HCT116 (cell line): ENCODE measurements around the gene PSMD3. TPM values are rescaled to one million over a fixed set of nuclear protein-coding genes. Genes with fewer than 3 reads are reported as not detected.

Experiments used
- ATAC-seq: fragments of 200-7000 bp; cut with Tn5 transposase; 2 replicates; pipeline ENCODE4 v1.9.1; 2020; ENCODE audit warnings: mild to moderate bottlenecking, moderate library complexity
- BruUV-seq: library from RNA; stranded (reverse); fragments of 400-500 nt; replicated peaks from 2 replicates; lab custom pipeline; 2021; lab: Mats Ljungman, UMichigan
- CTCF ChIA-PET: fragments of 300-600 bp; sonication (Branson Sonifier 250); formaldehyde crosslinking; loops from one replicate; lab custom pipeline; 2021; ENCODE audit warnings: antibody characterized with exemption; lab: Charles Lee
- POLR2A ChIA-PET: fragments of 300-600, 350-600 bp; sonication (Branson Sonifier 250); formaldehyde crosslinking; loops from one replicate; lab custom pipeline; 2021; ENCODE audit warnings: antibody characterized with exemption; lab: Charles Lee
- RAD21 ChIA-PET, 2 experiments: fragments of 300-600 bp; sonication (Branson Sonifier 250); formaldehyde crosslinking; loops; one replicate each; lab custom pipeline; 2023; ENCODE audit warnings: low total read pairs in 2 of 2; ENCODE audit not compliant: uncharacterized antibody in 2 of 2, unreplicated experiment in 2 of 2, low non-redundant PET in 1 of 2; lab: Charles Lee
- DNase-seq: peaks from one replicate; pipeline ENCODE4 v3.0.0-alpha.2; 2010; ENCODE audit warnings: low read depth, low spot score
- H2AFZ ChIP-seq: fragments of 200-600 bp; shearing (Covaris generic), sonication (generic); 2 replicates; pipeline ENCODE4 v1.6.1; 2017; ENCODE audit warnings: low read depth, mixed run types, mixed read lengths, antibody characterized with exemption, low read length; ENCODE audit not compliant: poor library complexity, severe bottlenecking
- H3K27ac ChIP-seq: 2 replicates; pipeline ENCODE4 v1.5.1; 2012; ENCODE audit warnings: low read depth, low read length
- H3K27me3 ChIP-seq: fragments of 200-600 bp; sonication (generic); 2 replicates; pipeline ENCODE4 v1.6.1; 2016; ENCODE audit warnings: mixed run types, low read length, mixed read lengths; ENCODE audit not compliant: insufficient read depth
- H3K36me3 ChIP-seq, 2 experiments: fragments of 200-500 bp in 1 of 2; fragments of 200-600 bp in 1 of 2; sonication (Bioruptor generic) in 1 of 2; sonication (generic) in 1 of 2; 2 replicates each; pipeline versions ENCODE4 v1.5.1 to v1.6.1; 2014 to 2016; ENCODE audit warnings: low read length in 2 of 2, inconsistent platforms in 1 of 2, mixed read lengths in 1 of 2, mixed run types in 1 of 2; ENCODE audit not compliant: insufficient read depth in 2 of 2, control insufficient read depth in 1 of 2
- H3K4me1 ChIP-seq, 2 experiments: fragments of 200-600 bp in 1 of 2; sonication (generic) in 1 of 2; 2 replicates each; pipeline versions ENCODE4 v1.5.1 to v1.6.1; 2012 to 2017; ENCODE audit warnings: low read length in 2 of 2, inconsistent platforms in 1 of 2, mild to moderate bottlenecking in 1 of 2, mixed read lengths in 1 of 2, mixed run types in 1 of 2, moderate library complexity in 1 of 2; ENCODE audit not compliant: insufficient read depth in 2 of 2, control insufficient read depth in 1 of 2
- H3K4me2 ChIP-seq: fragments of 200-600 bp; sonication (generic); 2 replicates; pipeline ENCODE4 v1.6.1; 2017; ENCODE audit warnings: mixed run types, low read length, mixed read lengths
- H3K4me3 ChIP-seq, 2 experiments: fragments of 200-600 bp in 1 of 2; sonication (generic) in 1 of 2; replicated peaks in 1 of 2; 2 replicates each; pipeline ENCODE4 v1.5.1; 2011 to 2016; ENCODE audit warnings: low read length in 2 of 2, control low read depth in 1 of 2, low read depth in 1 of 2, mild to moderate bottlenecking in 1 of 2, mixed read lengths in 1 of 2, mixed run types in 1 of 2
- H3K79me2 ChIP-seq: fragments of 200-600 bp; sonication (generic); 2 replicates; pipeline ENCODE4 v1.6.1; 2017; ENCODE audit warnings: mild to moderate bottlenecking, mixed run types, low read length, moderate library complexity, mixed read lengths; ENCODE audit not compliant: insufficient read depth
- H3K9ac ChIP-seq: fragments of 200-600 bp; sonication (generic); 2 replicates; pipeline ENCODE4 v1.6.1; 2016; ENCODE audit warnings: low read length, mixed read lengths
- H3K9me2 ChIP-seq: fragments of 200-600 bp; sonication (generic), shearing (Covaris generic); 2 replicates; pipeline ENCODE4 v1.6.1; 2017; ENCODE audit warnings: mixed run types, mild to moderate bottlenecking, moderate library complexity; ENCODE audit not compliant: insufficient read depth
- H3K9me3 ChIP-seq, 2 experiments: fragments of 200-500 bp in 1 of 2; fragments of 200-600 bp in 1 of 2; sonication (Bioruptor generic) in 1 of 2; sonication (generic) in 1 of 2; 2 replicates each; pipeline ENCODE4 v1.6.1; 2014 to 2017; ENCODE audit warnings: low read length in 2 of 2, mixed read lengths in 2 of 2, inconsistent platforms in 1 of 2, low read depth in 1 of 2, mild to moderate bottlenecking in 1 of 2, mixed run types in 1 of 2, moderate library complexity in 1 of 2; ENCODE audit not compliant: control insufficient read depth in 1 of 2, insufficient read depth in 1 of 2
- H4K20me1 ChIP-seq: fragments of 200-600 bp; sonication (generic), shearing (Covaris generic); 2 replicates; pipeline ENCODE4 v1.6.1; 2017; ENCODE audit warnings: mixed run types, mild to moderate bottlenecking, moderate library complexity; ENCODE audit not compliant: insufficient read depth
- CBX3 ChIP-seq: IDR thresholded peaks from 2 replicates; pipeline ENCODE4 v1.6.1; 2012; ENCODE audit warnings: low read depth
- EZH2 ChIP-seq: fragments of 200-600 bp; sonication (generic); IDR thresholded peaks from 2 replicates; pipeline ENCODE4 v1.6.1; 2017; ENCODE audit warnings: antibody characterized with exemption, mixed run types
- FOSL1 ChIP-seq: IDR thresholded peaks from 2 replicates; pipeline ENCODE4 v1.6.1; 2012; ENCODE audit warnings: low read depth
- RAD21 ChIP-seq: IDR thresholded peaks from 2 replicates; pipeline ENCODE4 v1.6.1; 2012; ENCODE audit warnings: low read depth, mild to moderate bottlenecking
- TCF7L2 ChIP-seq: IDR thresholded peaks from 2 replicates; pipeline ENCODE4 v1.7.0; 2011; ENCODE audit warnings: borderline replicate concordance, inconsistent platforms; ENCODE audit not compliant: insufficient read depth, insufficient read length; ENCODE audit errors: extremely low read depth
- ZNF274 ChIP-seq: fragments of 200-500 bp; sonication (Bioruptor generic); IDR thresholded peaks from 2 replicates; pipeline ENCODE4 v1.6.1; 2014; ENCODE audit warnings: mild to moderate bottlenecking, low read depth, low read length, inconsistent platforms
- intact Hi-C: fragments of 100-400 bp; cut with micrococcal nuclease; formaldehyde crosslinking; loops from 2 replicates; pipeline ENCODE4 v1.10.0; 2022
- total RNA-seq: library from RNA; stranded (reverse); gene quantifications from one replicate; pipeline ENCODE4 v1.2.1, GENCODE V29; 2021; ENCODE audit not compliant: unreplicated experiment
- TF ChIP-seq, protein P1 (sequence below): IDR thresholded peaks from 2 replicates; pipeline ENCODE4 v1.6.1; 2011; ENCODE audit warnings: mild to moderate bottlenecking, low read length, moderate library complexity; ENCODE audit not compliant: insufficient replicate concordance; ENCODE audit errors: extremely low read depth
- TF ChIP-seq, protein P2 (sequence below): IDR thresholded peaks from 2 replicates; pipeline ENCODE4 v1.6.1; 2012

Gene PSMD3
- total RNA-seq, 1 experiment from 2014 or later, result 152 TPM

DNA sequence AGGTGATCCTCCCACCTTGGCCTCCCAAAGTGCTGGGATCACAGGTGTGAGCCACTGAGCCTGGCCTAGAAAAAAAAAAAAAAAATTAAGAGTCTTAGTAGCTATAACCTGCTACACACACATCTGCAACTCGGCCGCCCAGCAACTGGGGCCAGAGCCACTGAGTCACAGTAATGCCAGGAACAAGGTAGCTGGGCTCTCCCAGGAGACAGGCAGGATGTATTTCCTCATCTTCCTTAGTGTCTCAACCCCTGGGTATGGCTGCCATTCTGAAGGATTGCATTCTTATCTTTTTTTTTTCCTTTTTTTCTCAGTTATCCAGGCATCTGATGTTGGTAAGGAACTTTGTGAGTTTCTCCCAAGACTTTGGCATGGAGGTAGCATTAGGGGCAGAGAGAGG lies 7.1 kb upstream of the PSMD3 start:
- Histone ChIP-seq H2AFZ (no peak overlapping the region), H3K9me2 (no peaks in the 10 kb centered on the region), H3K27me3 (peaks cover 9% of the 10 kb centered on the region; the same call in 1 of the 2 replicates), H3K9me3 (no peaks in the 10 kb centered on the region), H3K4me1 (no peaks in the 10 kb centered on the region), H4K20me1 (no peaks in the 10 kb centered on the region), H3K4me2 (no peak overlapping the region), H3K36me3 (no peaks in the 10 kb centered on the region), H3K9ac (no peak overlapping the region), H3K27ac (no peak overlapping the region), H3K4me3 (no peak overlapping the region), H3K79me2 (no peaks in the 10 kb centered on the region)
- intact Hi-C loops, result no loop called here
- TF ChIP-seq TCF7L2 (no peak), CBX3 (no peak), EZH2 (no peak), ZNF274 (no peak), FOSL1 (no peak)
- TF ChIP-seq, protein P1, sequence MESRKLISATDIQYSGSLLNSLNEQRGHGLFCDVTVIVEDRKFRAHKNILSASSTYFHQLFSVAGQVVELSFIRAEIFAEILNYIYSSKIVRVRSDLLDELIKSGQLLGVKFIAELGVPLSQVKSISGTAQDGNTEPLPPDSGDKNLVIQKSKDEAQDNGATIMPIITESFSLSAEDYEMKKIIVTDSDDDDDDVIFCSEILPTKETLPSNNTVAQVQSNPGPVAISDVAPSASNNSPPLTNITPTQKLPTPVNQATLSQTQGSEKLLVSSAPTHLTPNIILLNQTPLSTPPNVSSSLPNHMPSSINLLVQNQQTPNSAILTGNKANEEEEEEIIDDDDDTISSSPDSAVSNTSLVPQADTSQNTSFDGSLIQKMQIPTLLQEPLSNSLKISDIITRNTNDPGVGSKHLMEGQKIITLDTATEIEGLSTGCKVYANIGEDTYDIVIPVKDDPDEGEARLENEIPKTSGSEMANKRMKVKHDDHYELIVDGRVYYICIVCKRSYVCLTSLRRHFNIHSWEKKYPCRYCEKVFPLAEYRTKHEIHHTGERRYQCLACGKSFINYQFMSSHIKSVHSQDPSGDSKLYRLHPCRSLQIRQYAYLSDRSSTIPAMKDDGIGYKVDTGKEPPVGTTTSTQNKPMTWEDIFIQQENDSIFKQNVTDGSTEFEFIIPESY, result no peak
- ATAC-seq (no peak), DNase-seq (no peak)
- ChIA-PET POLR2A (no interaction called here), CTCF (interaction anchor here (0.6 kb wide), 1 partner anchor 15 kb away, joined by 4 read pairs; no protein-coding TSS in a partner anchor), RAD21 (no interaction called here)
- BruUV-seq, result no TSS peak

DNA sequence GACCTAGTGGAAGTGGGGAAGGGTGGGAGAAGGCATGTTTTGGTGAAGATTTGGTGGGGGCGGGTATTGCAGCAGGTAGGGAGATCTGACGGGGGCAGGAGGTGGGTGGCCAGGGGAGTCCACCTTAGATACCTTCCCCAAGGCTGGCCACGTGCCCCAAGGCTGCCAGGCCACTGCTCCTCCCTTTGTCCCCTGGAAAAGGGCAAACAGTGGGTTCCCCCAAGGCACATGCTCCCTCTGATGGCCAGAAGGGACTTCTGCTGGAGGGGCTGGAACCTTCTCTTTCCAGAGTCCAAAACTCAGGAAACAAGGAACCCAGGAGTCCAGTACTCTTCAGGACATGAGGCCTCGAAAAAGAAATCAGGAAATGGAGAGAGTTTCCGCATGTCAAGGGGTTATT lies 6.2 kb upstream of the PSMD3 start:
- no peak for ATAC-seq
- intact Hi-C loops, result no loop called here
- no peak overlapping the region for H3K4me2 ChIP-seq
- no peaks in the 10 kb centered on the region for H3K9me2 ChIP-seq
- H3K4me3 ChIP-seq, result no peak overlapping the region
- peaks cover 2 to 4% of the 10 kb centered on the region in 2 experiments; a peak in 2 of 4 replicates for H3K4me1 ChIP-seq
- no peaks in the 10 kb centered on the region for H3K36me3 ChIP-seq
- H3K27ac ChIP-seq, result no peak overlapping the region
- H2AFZ ChIP-seq, result no peak overlapping the region
- POLR2A ChIA-PET, result no interaction called here
- no TSS peak for BruUV-seq
- no peak overlapping the region for H3K9ac ChIP-seq
- CTCF ChIA-PET, result interaction anchor here (0.6 kb wide), 1 partner anchor 16 kb away, joined by 4 read pairs; no protein-coding TSS in a partner anchor
- no peaks in the 10 kb centered on the region for H4K20me1 ChIP-seq
- H3K27me3 ChIP-seq, result peaks cover 9% of the 10 kb centered on the region; the same call in 1 of the 2 replicates
- TF ChIP-seq, protein P2, sequence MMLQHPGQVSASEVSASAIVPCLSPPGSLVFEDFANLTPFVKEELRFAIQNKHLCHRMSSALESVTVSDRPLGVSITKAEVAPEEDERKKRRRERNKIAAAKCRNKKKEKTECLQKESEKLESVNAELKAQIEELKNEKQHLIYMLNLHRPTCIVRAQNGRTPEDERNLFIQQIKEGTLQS, result no peak
- 0 out of 2 replicates have a peak, but pooled peaks have one; percentile 9 for TF ChIP-seq RAD21
- TF ChIP-seq FOSL1, result no peak
- H3K9me3 ChIP-seq, result no peaks in the 10 kb centered on the region
- no peaks in the 10 kb centered on the region for H3K79me2 ChIP-seq
- DNase-seq, result no peak
- RAD21 ChIA-PET, result no interaction called here
